ENCODE measurements around the gene PJA1.

The PJA1 gene

DNA sequence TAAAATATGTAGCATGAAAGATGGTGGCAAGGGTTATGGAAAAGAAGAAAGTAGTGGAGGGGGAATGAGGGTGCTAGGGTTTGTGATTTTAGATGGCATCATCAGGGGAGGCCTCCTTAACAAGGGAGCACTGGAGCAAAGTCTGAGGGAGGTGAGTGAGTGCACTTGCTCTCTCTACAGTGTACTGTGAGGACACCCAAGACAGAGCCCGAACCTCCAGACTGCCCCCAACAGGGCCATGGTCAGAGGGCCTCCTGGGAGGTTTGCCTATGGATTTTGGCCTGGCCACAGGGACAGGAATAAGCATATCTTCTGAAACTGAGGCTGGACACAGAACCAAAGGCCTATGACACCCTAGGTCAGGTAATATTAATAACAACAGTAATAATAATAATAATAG, 21.4 kb upstream of the PJA1 start:
- Histone ChIP-seq H3K9me3 (replicated peaks; ENCODE audit: low read length) (no peaks in the 10 kb centered on the region), H3K4me3 (ENCODE audit: low read length) (no peak overlapping the region), H3K4me2 (ENCODE audit: low read length) (no peak overlapping the region), H3K36me3 (ENCODE audit: insufficient read depth, low read length) (no peaks in the 10 kb centered on the region), H3K27me3 (ENCODE audit: control insufficient read depth, insufficient read depth, low read length) (peaks cover 38% of the 10 kb centered on the region), H3K4me1 (ENCODE audit: control insufficient read depth, insufficient read depth, low read length) (no peaks in the 10 kb centered on the region), H3K9ac (ENCODE audit: low read depth, low read length) (no peak overlapping the region)

DNA sequence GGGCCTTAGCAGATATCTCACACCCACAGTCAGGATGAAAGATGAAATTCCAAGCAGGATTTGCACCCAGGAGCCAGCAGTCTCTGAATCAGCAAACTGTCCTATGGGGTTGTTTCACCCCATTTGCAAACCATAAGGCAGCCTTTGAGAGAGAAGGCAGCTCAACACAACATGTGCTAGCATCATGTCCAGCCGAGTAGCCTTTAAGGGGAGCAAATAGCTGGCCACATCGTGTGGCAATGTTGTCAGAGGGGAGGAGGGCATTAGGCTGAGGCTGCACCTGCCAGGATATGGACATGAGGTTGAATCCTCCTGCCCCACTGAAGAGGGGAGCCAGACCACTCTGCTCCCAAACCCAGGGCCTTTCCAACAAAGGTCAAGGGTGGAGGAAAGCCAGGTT, 20.6 kb upstream of the PJA1 start:
- peaks cover 36% of the 10 kb centered on the region for H3K27me3 ChIP-seq (ENCODE audit: control insufficient read depth, insufficient read depth, low read length)
- H3K4me3 ChIP-seq (ENCODE audit: low read length) = no peak overlapping the region
- H3K4me1 ChIP-seq (ENCODE audit: control insufficient read depth, insufficient read depth, low read length) = no peaks in the 10 kb centered on the region
- H3K36me3 ChIP-seq (ENCODE audit: insufficient read depth, low read length) = no peaks in the 10 kb centered on the region
- H3K4me2 ChIP-seq (ENCODE audit: low read length) = no peak overlapping the region
- no peak overlapping the region for H3K9ac ChIP-seq (ENCODE audit: low read depth, low read length)
- H3K9me3 ChIP-seq (replicated peaks; ENCODE audit: low read length) = no peaks in the 10 kb centered on the region

DNA sequence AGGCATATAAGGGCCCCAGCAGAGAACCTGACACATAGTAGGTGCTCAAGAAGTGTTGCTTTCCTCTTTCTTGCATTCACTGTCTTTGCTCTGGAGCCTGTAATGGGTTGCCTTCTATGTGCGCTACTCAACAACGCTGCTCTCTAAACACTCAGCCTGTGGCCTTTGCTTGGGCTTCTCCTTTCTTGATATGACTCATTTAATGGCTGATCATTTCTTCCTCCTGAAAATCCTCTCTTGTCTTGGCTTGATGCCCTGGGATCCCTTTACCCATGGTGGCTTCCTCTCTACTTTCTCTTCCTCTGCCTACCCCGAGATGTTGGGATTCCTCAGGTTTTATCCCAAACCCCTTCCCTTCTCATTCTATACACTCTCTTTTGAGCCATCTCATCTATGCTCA, 19.9 kb upstream of the PJA1 start:
- H3K36me3 ChIP-seq (ENCODE audit: insufficient read depth, low read length) = no peaks in the 10 kb centered on the region
- no peaks in the 10 kb centered on the region for H3K9me3 ChIP-seq (replicated peaks; ENCODE audit: low read length)
- H3K27me3 ChIP-seq (ENCODE audit: control insufficient read depth, insufficient read depth, low read length) = peaks cover 32% of the 10 kb centered on the region
- H3K9ac ChIP-seq (ENCODE audit: low read depth, low read length) = no peak overlapping the region
- H3K4me3 ChIP-seq (ENCODE audit: low read length) = no peak overlapping the region
- no peaks in the 10 kb centered on the region for H3K4me1 ChIP-seq (ENCODE audit: control insufficient read depth, insufficient read depth, low read length)
- H3K4me2 ChIP-seq (ENCODE audit: low read length) = no peak overlapping the region

GRCh38 chrX:69182818-69183380, 17.6 kb upstream of the PJA1 start:
- H3K9ac ChIP-seq (ENCODE audit: low read depth, low read length) = no peak overlapping the region
- no peaks in the 10 kb centered on the region for H3K4me1 ChIP-seq (ENCODE audit: control insufficient read depth, insufficient read depth, low read length)
- H3K4me3 ChIP-seq (ENCODE audit: low read length) = no peak overlapping the region
- peaks cover 27% of the 10 kb centered on the region for H3K27me3 ChIP-seq (ENCODE audit: control insufficient read depth, insufficient read depth, low read length)
- no peak overlapping the region for H3K4me2 ChIP-seq (ENCODE audit: low read length)
- H3K36me3 ChIP-seq (ENCODE audit: insufficient read depth, low read length) = no peaks in the 10 kb centered on the region
- H3K9me3 ChIP-seq (replicated peaks; ENCODE audit: low read length) = no peaks in the 10 kb centered on the region

- H3K27me3 ChIP-seq (ENCODE audit: control insufficient read depth, insufficient read depth, low read length) = peaks cover 37% of the 10 kb centered on the region
- no peak overlapping the region for H3K9ac ChIP-seq (ENCODE audit: low read depth, low read length)
- no peak overlapping the region for H3K4me3 ChIP-seq (ENCODE audit: low read length)
- H3K4me2 ChIP-seq (ENCODE audit: low read length) = no peak overlapping the region
- no peaks in the 10 kb centered on the region for H3K4me1 ChIP-seq (ENCODE audit: control insufficient read depth, insufficient read depth, low read length)
- H3K9me3 ChIP-seq (replicated peaks; ENCODE audit: low read length) = no peaks in the 10 kb centered on the region
- no peaks in the 10 kb centered on the region for H3K36me3 ChIP-seq (ENCODE audit: insufficient read depth, low read length)
Observed at GRCh38 chrX:69179380-69179911, 14.2 kb upstream of the PJA1 start.

GRCh38 chrX:69178592-69178991, 13.3 kb upstream of the PJA1 start:
- H3K9ac ChIP-seq (ENCODE audit: low read depth, low read length) = no peak overlapping the region
- peaks cover 37% of the 10 kb centered on the region for H3K27me3 ChIP-seq (ENCODE audit: control insufficient read depth, insufficient read depth, low read length)
- H3K36me3 ChIP-seq (ENCODE audit: insufficient read depth, low read length) = no peaks in the 10 kb centered on the region
- H3K4me1 ChIP-seq (ENCODE audit: control insufficient read depth, insufficient read depth, low read length) = no peaks in the 10 kb centered on the region
- H3K9me3 ChIP-seq (replicated peaks; ENCODE audit: low read length) = no peaks in the 10 kb centered on the region
- H3K4me2 ChIP-seq (ENCODE audit: low read length) = no peak overlapping the region
- no peak overlapping the region for H3K4me3 ChIP-seq (ENCODE audit: low read length)

DNA sequence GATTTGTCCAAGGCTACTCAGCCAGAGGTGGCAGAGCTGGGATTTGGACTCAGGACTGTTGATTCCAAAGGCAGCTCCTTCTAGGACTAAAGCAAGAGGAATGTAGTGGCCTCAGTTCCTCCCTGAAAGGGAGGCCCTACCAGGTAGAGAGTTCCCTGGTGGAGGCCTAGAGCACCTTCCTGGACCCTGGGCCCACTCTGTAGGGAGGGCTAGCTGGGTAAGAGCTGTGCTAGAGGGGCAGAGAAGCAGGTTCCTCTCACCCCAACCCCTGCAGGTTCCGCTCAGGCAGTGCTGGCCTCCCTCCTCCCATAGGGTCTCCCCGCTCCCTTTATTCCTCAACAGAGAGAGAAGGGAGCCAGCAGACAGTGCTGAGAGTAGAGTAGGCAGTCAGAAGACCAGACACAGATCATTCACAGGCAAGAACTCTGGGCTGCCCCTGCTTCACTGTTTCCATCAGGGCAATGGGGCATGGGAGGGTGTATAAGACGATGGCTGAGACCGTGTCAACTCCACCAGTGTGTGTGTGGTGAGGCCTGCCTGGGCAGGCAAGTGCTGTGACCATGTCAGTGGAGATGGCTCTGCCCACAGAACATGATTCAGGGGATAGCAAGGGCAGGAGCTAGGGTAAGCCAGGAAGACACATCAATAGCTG, 12.4 kb upstream of the PJA1 start:
- H3K4me3 ChIP-seq (ENCODE audit: low read length) = no peak overlapping the region
- peaks cover 32% of the 10 kb centered on the region for H3K27me3 ChIP-seq (ENCODE audit: control insufficient read depth, insufficient read depth, low read length)
- H3K9ac ChIP-seq (ENCODE audit: low read depth, low read length) = no peak overlapping the region
- no peaks in the 10 kb centered on the region for H3K4me1 ChIP-seq (ENCODE audit: control insufficient read depth, insufficient read depth, low read length)
- no peak overlapping the region for H3K4me2 ChIP-seq (ENCODE audit: low read length)
- H3K9me3 ChIP-seq (replicated peaks; ENCODE audit: low read length) = no peaks in the 10 kb centered on the region
- H3K36me3 ChIP-seq (ENCODE audit: insufficient read depth, low read length) = no peaks in the 10 kb centered on the region

DNA sequence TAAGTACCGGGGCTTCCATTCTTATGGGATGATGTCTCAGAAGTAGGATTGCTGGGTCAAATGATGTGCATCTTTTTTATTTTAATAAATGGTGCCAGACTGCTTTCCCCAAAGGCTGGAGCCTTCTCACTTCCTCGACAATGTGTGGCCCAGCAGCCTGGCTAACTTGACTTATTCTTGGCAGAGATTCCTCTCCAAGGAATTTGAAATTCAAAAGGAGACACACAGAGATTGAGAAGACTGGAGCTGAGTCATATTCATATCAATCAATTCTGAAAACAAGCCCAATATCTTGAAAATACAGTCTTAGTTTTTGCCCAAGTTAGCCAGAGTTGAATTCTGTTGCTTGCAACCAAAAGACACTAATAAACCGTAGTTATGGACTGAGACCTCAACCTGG, 10.8 kb upstream of the PJA1 start:
- Histone ChIP-seq H3K4me3 (ENCODE audit: low read length) (no peak overlapping the region), H3K36me3 (ENCODE audit: insufficient read depth, low read length) (no peaks in the 10 kb centered on the region), H3K4me2 (ENCODE audit: low read length) (no peak overlapping the region), H3K27me3 (ENCODE audit: control insufficient read depth, insufficient read depth, low read length) (peaks cover 36% of the 10 kb centered on the region), H3K9me3 (replicated peaks; ENCODE audit: low read length) (no peaks in the 10 kb centered on the region), H3K9ac (ENCODE audit: low read depth, low read length) (no peak overlapping the region), H3K4me1 (ENCODE audit: control insufficient read depth, insufficient read depth, low read length) (no peaks in the 10 kb centered on the region)

DNA sequence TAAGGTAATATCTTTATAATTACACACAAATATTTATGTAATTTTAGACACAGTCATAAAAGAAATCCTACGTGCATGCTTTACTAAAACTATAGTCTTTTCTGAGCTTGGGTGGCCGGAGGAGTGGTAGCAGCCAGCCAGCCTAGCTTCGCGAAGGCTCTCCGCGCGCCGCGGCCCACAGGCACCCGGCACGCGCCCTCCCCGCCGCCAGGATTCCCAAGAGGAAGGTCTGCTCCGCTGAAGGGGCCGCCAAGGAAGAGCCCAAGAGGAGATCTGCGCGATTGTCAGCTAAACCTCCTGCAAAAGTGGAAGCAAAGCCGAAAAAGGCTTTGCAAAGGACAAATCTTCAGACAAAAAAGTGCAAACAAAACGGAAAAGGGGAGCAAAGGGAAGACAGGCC, 8.7 kb upstream of the PJA1 start:
- Histone ChIP-seq H3K4me1 (ENCODE audit: control insufficient read depth, insufficient read depth, low read length) (no peaks in the 10 kb centered on the region), H3K36me3 (ENCODE audit: insufficient read depth, low read length) (no peaks in the 10 kb centered on the region), H3K4me3 (ENCODE audit: low read length) (no peak overlapping the region), H3K9me3 (replicated peaks; ENCODE audit: low read length) (no peaks in the 10 kb centered on the region), H3K27me3 (ENCODE audit: control insufficient read depth, insufficient read depth, low read length) (peaks cover 35% of the 10 kb centered on the region), H3K4me2 (ENCODE audit: low read length) (no peak overlapping the region), H3K9ac (ENCODE audit: low read depth, low read length) (no peak overlapping the region)

DNA sequence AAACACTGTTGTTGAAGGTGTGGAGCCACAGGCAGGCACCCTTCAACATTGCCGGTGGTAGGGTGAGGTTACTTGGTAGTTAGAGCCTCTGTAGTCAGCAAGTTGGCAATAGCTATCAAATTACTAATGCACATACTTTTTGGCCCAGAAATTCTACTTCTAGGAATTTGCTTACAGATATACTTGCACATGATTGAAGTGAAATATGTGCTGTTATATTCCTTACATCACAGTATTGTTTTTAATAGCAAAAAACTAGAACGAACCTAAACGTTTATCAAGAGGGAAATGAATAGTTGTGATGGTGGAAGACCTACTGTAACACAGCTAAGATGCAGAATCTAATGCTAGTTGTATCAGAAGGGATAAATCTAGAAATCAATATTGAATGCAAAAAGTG, 7.7 kb upstream of the PJA1 start:
- H3K4me1 ChIP-seq (ENCODE audit: control insufficient read depth, insufficient read depth, low read length) = no peaks in the 10 kb centered on the region
- H3K27me3 ChIP-seq (ENCODE audit: control insufficient read depth, insufficient read depth, low read length) = peaks cover 30% of the 10 kb centered on the region
- H3K9ac ChIP-seq (ENCODE audit: low read depth, low read length) = no peak overlapping the region
- no peaks in the 10 kb centered on the region for H3K36me3 ChIP-seq (ENCODE audit: insufficient read depth, low read length)
- no peak overlapping the region for H3K4me3 ChIP-seq (ENCODE audit: low read length)
- H3K9me3 ChIP-seq (replicated peaks; ENCODE audit: low read length) = no peaks in the 10 kb centered on the region
- H3K4me2 ChIP-seq (ENCODE audit: low read length) = no peak overlapping the region

GRCh38 chrX:69170319-69170718, 5.1 kb upstream of the PJA1 start:
- Histone ChIP-seq H3K9ac (ENCODE audit: low read depth, low read length) (no peak overlapping the region), H3K9me3 (replicated peaks; ENCODE audit: low read length) (no peaks in the 10 kb centered on the region), H3K4me3 (ENCODE audit: low read length) (no peak overlapping the region), H3K4me2 (ENCODE audit: low read length) (no peak overlapping the region), H3K27me3 (ENCODE audit: control insufficient read depth, insufficient read depth, low read length) (peaks cover 17% of the 10 kb centered on the region), H3K36me3 (ENCODE audit: insufficient read depth, low read length) (no peaks in the 10 kb centered on the region), H3K4me1 (ENCODE audit: control insufficient read depth, insufficient read depth, low read length) (no peaks in the 10 kb centered on the region)

Measured in skeletal muscle satellite cell (primary cell).